ENCODE data around the gene VWC2. TPM values are rescaled to one million over a fixed set of nuclear protein-coding genes. Genes with fewer than 3 reads are reported as not detected.

The VWC2 gene
- total RNA-seq, 2 donors from 2014 or later: 3.0 to 5.9 TPM

DNA sequence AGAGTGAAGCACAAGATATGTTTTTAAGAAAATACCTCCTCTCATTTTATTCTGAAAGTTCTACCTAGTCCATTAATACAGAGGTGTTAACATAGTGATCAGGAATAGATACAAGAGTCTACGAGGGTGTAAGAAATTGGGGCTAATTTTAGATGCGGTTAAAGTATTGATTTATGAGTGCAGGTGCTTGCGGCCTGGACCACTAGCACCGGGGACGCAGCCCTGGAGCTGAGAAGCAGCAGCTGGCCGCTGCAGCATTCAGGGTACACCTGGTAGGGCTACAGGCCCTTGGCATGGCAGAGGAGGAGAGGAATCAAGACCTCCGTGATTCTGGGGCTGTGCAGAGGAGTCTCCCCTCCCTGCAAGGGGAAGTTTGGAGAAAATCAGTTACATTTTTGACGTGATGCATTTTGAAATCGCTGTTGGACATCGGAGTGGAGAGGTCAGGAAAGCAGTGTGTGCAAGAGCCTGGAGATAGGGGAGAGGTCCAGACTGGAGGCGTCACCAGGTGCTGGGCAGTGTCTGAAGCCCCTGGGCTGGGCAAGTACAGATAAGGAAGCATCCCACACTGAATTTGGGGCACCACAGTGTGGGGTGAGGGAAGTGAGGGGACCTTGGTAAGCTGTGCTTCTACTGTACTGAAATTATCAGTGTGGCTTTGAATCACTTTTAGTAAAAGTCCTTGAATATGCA is 112.3 kb downstream of the VWC2 start:
- no peak for DNase-seq
- no peak for ATAC-seq
- intact Hi-C loops (cut with DNase I): no loop called here

GRCh38 chr7:49892481-49892880 is 119.0 kb downstream of the VWC2 start:
- ATAC-seq: no peak

GRCh38 chr7:49893131-49893530 is 119.7 kb downstream of the VWC2 start:
- DNase-seq (no peak), ATAC-seq (no peak)
- intact Hi-C loops (cut with DNase I): no loop called here

More at GRCh38 chr7:49892481-49892880, 119.0 kb downstream of the VWC2 start:
- DNase-seq: no peak
- intact Hi-C loops (cut with DNase I): no loop called here

DNA sequence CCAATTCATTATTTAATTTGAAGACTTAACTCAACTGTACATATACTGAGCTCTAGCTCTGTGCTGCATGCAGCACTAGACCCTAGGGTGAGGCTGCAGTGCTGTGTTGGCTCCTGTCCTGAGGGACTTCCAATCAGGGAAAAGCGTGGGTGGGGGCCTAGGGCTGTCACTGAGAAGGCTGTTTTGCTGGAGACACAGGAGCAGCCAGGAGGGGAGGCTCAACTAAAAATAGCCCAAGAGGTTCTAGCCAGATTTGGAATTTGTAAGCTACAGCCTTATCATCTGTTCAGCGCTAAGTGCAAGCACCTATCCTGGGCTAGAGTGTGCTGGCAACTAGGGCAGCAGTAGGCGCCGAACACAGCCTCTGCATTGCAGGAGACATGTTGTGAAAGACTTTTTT is 121.1 kb downstream of the VWC2 start:
- DNase-seq (peak; percentile 29), ATAC-seq (peak; percentile 76 to 97)
- intact Hi-C loops (cut with DNase I): no loop called here

- ATAC-seq (no peak), DNase-seq (no peak)
- intact Hi-C loops (cut with DNase I): no loop called here
These were observed 138.5 kb downstream of the VWC2 start for GRCh38 chr7:49911909-49912308.

DNA sequence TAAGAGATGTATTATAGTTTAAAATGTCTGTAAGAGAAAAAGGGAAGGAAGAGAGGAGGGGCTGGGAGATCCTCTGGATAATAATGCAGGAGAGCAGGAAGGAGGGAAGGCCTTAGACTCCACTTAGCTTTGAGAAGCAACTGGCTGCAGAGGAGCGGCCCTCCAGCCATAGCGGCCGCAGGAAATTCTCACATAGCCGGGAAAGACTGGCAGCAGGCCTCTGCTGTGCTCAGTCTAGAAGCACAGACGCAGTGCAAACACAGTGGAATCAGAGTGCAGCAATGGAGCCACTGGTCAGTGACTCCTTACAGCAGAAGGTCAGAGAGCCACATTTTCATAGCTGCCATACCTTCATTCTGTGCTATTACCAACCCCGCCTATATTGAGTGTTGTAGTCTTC is 153.3 kb downstream of the VWC2 start:
- ATAC-seq: no peak
- DNase-seq: no peak
- intact Hi-C loops (cut with DNase I): no loop called here

GRCh38 chr7:49927631-49928030 is 154.2 kb downstream of the VWC2 start:
- ATAC-seq: no peak
- intact Hi-C loops (cut with DNase I): no loop called here
- no peak for DNase-seq

DNA sequence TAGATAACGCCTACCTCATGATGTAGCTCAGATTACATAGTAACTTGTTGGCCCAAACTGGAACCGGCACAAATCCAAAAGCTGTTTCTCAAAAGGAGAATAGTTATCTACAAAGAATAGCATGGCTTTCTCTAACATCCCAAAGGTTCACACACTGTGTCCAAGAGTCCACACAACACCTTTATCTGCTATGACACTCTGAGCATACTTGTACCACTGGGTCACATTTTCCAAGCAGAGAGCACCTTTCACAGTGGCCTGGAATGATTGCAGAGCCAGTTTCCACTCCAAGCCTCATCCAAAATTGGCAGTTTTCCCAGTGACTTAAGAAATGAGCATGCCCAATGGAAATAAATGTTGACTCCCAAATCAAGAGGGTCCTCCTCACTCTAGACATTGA is 155.3 kb downstream of the VWC2 start:
- ATAC-seq (no peak), DNase-seq (no peak)
- intact Hi-C loops (cut with DNase I): no loop called here

- DNase-seq: no peak
- ATAC-seq: no peak
- intact Hi-C loops (cut with DNase I): no loop called here
These were observed 158.2 kb downstream of the VWC2 start for GRCh38 chr7:49931627-49932026.

DNA sequence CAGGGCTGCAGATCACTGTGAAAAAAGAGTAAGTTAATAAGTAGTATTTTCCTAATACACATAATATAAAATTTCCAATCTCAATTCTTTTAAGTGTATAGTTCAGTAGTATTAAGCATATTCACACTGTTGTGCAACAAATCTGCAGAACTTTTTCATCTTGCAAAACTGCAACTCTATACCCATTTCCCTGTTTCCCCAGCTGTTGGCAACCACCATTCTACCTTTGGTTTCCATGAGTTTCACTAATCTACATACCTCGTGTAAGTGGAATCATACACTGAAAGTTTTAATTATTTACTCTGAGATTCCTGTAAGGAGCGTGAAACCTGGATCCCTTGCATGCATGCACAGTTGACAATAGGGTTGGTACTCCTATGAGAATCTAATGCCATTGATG is 164.2 kb downstream of the VWC2 start:
- ATAC-seq (no peak), DNase-seq (no peak)
- intact Hi-C loops (cut with DNase I): no loop called here

Measured in left cardiac atrium (tissue), 4 donors.